Measurements from ENCODE around the gene HES2. TPM values are rescaled to one million over a fixed set of nuclear protein-coding genes. Genes with fewer than 3 reads are reported as not detected.
"Not testable (repeated sequence)": the region's sequence is repeated elsewhere in the genome, so short reads cannot be mapped to it uniquely, and the experiment has no call there.

HES2 gene
- total RNA-seq, 2 donors from 2014 or later: 14.2 to 24.0 TPM

DNA sequence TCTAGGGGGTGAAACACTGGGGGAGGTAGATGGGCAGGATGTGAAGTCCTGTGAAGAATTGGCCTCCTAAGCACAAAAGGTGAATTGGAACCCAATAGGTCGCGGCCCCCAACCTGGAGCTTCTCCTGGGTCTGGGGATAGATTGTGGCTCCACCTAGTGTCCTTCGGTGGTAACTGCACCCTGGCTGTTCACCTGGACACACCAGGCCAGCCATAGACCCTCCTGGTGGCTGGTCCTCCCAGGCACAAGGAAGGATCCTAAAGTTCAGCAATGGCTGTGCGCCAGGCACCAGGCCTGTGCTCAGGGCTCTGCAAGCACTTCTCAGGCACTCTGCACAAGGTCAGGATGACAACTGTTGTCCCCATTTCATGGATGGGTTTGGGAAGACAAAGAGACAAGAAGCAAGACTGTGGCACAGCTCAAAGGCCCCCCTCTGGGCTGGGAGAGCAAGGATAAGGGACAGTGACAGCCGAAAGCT is 18.4 kb upstream of the HES2 start:
- no peak overlapping the region for H3K27ac ChIP-seq
- no peak overlapping the region for H3K4me3 ChIP-seq
- no peaks in the 10 kb centered on the region for H3K9me3 ChIP-seq
- TF ChIP-seq, protein P1, sequence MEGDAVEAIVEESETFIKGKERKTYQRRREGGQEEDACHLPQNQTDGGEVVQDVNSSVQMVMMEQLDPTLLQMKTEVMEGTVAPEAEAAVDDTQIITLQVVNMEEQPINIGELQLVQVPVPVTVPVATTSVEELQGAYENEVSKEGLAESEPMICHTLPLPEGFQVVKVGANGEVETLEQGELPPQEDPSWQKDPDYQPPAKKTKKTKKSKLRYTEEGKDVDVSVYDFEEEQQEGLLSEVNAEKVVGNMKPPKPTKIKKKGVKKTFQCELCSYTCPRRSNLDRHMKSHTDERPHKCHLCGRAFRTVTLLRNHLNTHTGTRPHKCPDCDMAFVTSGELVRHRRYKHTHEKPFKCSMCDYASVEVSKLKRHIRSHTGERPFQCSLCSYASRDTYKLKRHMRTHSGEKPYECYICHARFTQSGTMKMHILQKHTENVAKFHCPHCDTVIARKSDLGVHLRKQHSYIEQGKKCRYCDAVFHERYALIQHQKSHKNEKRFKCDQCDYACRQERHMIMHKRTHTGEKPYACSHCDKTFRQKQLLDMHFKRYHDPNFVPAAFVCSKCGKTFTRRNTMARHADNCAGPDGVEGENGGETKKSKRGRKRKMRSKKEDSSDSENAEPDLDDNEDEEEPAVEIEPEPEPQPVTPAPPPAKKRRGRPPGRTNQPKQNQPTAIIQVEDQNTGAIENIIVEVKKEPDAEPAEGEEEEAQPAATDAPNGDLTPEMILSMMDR (IDR thresholded peaks at IDR 0.05): peak; percentile 97
- H3K36me3 ChIP-seq: no peaks in the 10 kb centered on the region
- no peaks in the 10 kb centered on the region for H3K4me1 ChIP-seq
- H3K27me3 ChIP-seq: no peaks in the 10 kb centered on the region
- intact Hi-C loops (cut with DNase I): no loop called here
- no peak overlapping the region for H3K9ac ChIP-seq (ENCODE audit: low read depth in 2 of 2, low read length in 2 of 2)
- peak; percentile 71 for DNase-seq

DNA sequence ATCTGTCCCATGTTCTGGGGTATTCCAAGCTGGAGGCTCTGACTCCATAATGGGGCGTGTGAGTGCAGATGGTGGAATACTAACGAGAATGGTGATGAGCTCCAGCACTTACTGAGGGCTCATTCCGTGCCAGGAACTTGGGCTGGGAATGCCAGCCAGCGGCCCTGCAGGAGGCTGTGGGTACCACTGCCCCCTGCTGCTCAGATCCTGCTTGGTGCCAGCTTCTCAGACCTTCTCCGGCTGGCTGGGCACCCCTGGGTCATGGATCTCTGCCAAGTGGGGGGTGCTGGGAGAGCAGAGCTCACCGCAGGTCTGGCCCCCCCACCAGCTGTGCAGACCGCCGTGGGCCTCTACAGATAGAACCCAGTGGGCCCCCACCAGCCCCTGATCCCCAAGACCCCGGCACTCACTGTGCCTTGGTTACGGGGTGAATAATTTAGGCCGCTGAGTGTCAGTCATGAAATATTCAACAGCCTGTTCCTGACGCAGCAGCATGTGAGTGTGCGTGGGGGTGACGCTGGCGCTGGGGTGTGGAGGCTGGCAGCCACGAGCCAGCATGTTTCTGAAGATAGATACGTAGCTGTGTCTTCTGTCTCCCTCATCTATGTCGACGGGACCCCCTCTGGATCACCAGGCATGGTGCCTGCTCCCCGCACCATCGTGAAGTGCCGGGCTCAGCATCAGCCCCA is 17.4 kb upstream of the HES2 start:
- H3K27ac ChIP-seq; H3K36me3 ChIP-seq; intact Hi-C loops (cut with DNase I); H3K27me3 ChIP-seq; H3K9me3 ChIP-seq; H3K4me1 ChIP-seq; DNase-seq; H3K4me3 ChIP-seq; H3K9ac ChIP-seq (ENCODE audit: low read depth in 2 of 2, low read length in 2 of 2): not testable (repeated sequence)

DNA sequence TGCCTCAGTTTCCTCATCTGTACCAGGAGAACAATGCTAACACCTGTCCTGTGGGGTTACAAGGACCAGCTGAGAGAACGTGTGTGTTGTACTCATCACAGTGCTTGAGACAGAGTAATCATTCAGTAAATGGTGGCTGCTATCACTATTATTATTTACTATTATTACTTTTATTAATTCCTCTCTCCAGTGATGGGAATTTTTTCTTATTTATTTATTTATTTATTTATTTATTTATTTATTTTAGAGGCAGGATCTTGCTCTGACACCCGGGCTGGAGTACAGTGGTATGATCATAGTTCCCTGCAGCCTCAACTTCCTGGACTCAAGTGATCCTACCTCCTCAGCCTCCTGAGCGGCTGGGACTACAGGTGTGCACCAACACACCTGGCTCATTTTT is 16.6 kb upstream of the HES2 start:
- H3K27ac ChIP-seq; H3K4me1 ChIP-seq; H3K27me3 ChIP-seq; DNase-seq; H3K9me3 ChIP-seq; H3K9ac ChIP-seq (ENCODE audit: low read depth in 2 of 2, low read length in 2 of 2); intact Hi-C loops (cut with DNase I); H3K4me3 ChIP-seq; H3K36me3 ChIP-seq: not testable (repeated sequence)

DNA sequence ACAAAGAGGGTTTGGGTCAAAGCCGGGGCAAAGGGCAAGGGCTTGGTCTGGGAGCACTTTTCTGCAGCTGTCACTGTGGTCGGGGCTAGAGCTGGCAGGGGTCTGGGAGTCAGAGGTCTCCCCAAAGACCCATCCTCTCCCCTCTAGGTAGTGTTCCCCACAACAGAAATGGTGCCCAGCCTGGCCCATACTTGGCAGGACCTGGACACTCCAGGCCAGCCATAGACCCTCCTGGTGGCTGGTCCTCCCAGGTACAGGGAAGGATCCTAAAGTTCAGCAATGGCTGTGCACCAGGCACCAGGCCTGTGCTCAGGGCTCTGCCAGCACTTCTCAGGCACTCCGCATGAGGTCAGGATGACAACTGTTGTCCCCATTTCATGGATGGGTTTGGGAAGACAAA is 15.8 kb upstream of the HES2 start:
- Histone ChIP-seq H3K27ac (no peak overlapping the region), H3K4me3 (no peak overlapping the region), H3K27me3 (no peaks in the 10 kb centered on the region), H3K4me1 (no peaks in the 10 kb centered on the region), H3K9me3 (no peaks in the 10 kb centered on the region), H3K9ac (ENCODE audit: low read depth in 2 of 2, low read length in 2 of 2) (no peak overlapping the region), H3K36me3 (no peaks in the 10 kb centered on the region)
- TF ChIP-seq, protein P1 (IDR thresholded peaks at IDR 0.05): no peak
- intact Hi-C loops (cut with DNase I): no loop called here
- DNase-seq: no peak

DNA sequence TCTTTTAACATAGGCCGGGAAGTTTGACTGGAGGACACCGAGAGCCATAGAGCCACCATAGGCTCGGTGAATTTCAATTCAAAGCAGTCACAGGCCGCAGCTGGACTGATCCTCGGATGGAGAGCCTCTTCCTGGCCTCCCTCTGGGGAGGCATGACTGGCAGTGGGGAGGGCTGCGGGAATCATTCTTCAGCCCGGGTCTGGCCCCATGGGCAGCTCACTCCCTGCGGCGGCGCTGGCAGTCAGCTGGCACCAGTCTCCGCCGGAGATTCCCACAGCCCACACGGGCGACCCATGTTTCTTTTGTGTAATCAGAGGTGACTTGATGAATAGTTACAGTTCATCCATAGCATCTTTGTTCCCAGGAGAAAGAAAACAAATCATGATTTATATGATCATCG is 15.4 kb upstream of the HES2 start:
- Histone ChIP-seq H3K9ac (ENCODE audit: low read depth in 2 of 2, low read length in 2 of 2) (no peak overlapping the region), H3K4me1 (no peaks in the 10 kb centered on the region), H3K27me3 (no peaks in the 10 kb centered on the region), H3K27ac (no peak overlapping the region), H3K4me3 (no peak overlapping the region), H3K36me3 (no peaks in the 10 kb centered on the region), H3K9me3 (no peaks in the 10 kb centered on the region)
- intact Hi-C loops (cut with DNase I): no loop called here
- no peak for DNase-seq
- TF ChIP-seq, protein P1 (IDR thresholded peaks at IDR 0.05): no peak

DNA sequence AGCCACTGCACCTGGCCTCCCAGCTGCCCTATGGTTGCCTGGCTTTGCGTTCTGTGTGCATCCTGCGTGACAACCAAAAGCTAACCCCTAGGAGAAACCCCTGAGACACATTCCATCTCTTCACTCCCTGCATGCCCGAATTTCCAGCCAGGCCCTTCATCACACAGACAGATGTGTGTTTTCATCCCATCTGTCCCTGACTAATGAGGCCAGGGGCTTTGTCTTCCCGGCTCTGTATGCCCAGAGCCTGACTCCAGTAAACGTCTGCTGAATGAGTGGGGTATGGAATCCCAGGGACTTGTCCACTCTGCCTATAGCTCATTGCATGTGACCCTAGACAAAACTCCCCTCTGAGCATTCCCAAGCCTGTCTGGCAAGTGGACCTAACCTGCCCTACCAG is 14.5 kb upstream of the HES2 start:
- no peak for DNase-seq
- no peaks in the 10 kb centered on the region for H3K36me3 ChIP-seq
- intact Hi-C loops (cut with DNase I): no loop called here

DNA sequence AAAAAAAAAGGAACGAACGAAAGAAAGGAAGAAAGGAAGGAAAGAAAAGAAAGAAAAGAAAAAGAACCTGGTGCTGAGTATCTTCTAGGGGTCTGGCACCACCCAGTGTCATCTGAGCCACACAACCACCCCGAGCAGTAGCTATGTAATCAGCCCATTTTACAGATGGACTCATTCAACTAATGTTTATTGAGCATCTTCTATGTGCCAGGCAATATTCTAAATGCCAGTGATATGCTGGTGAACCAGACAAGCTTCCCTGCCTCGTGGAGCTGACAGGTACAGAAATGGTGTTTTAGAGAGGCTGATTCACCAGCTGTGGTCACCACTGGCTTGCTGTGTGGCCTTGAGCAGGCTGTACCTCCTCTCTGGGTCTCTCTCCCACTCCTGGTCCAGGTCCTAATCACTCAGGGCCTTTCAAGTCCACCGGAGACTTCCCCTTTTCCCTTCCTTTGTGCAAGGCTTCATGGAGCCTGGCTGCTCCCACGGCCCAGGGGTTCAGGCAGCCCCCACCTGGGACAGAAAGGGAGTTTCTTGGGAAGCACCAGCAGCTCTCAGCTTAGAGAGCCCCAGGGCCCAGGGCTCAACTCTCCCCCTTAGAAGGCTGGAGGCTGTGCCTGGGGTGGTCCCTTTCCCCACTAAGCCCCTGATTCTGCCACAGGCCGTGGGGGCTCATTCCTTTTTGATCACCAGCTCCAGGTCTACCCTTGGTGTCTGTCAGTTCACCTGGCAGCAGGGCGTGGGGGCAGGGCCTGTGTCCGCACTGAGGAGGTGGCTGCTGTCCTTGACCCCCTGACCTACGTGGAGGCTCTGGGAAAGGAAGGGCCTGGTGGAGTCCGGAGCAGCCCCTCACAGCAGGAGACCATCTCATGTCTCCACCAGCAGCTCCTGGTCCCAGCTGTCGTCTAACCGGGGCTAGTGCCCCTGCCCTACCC is 12.2 kb upstream of the HES2 start:
- H3K27ac ChIP-seq; H3K36me3 ChIP-seq; H3K9ac ChIP-seq (ENCODE audit: low read depth in 2 of 2, low read length in 2 of 2); H3K9me3 ChIP-seq; H3K27me3 ChIP-seq; H3K4me3 ChIP-seq; DNase-seq; H3K4me1 ChIP-seq; intact Hi-C loops (cut with DNase I): not testable (repeated sequence)

More for the DNA sequence above, 14.5 kb upstream of the HES2 start:
- no peaks in the 10 kb centered on the region for H3K27me3 ChIP-seq
- TF ChIP-seq, protein P1 (IDR thresholded peaks at IDR 0.05): no peak
- no peaks in the 10 kb centered on the region for H3K9me3 ChIP-seq
- no peak overlapping the region for H3K9ac ChIP-seq (ENCODE audit: low read depth in 2 of 2, low read length in 2 of 2)
- H3K27ac ChIP-seq: no peak overlapping the region
- H3K4me3 ChIP-seq: no peak overlapping the region
- H3K4me1 ChIP-seq: no peaks in the 10 kb centered on the region

DNA sequence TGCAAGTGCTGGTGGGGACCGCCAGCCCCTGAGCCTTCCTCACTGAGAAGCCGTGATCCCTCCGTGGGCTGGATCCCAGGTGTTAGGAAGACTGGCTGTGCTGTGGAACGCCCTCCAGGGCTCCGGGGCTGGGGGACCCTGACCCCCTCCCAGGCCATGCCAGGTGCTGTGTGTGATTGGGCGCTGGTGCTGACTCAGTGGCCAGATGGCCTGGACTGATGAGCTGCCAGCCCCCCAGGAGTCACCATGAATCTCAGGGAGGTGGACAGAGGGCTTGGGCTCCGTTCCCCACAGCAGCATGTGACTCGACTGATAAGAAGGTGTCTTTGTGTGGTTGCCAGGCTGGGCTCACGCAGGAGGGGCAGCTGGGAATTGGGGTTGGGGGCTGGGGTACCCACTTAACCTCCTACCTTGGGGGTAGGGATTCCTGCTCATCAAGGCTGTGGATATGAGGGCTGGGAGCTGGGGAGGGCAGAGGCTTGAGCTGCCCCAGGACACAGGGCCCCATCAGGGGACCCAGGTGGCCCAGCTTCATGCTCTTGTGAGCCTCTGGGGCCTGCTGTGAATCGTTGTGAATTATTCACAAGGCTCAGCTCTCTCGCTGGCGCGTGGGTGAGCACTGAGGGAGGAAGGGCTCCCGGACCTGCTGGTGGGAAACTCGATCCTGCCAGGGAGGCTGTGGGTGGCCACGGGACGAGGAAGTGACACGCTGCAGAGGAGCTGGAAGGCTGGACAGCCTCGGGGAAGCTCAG is 10.1 kb upstream of the HES2 start:
- intact Hi-C loops (cut with DNase I); H3K27ac ChIP-seq; DNase-seq; H3K4me3 ChIP-seq; H3K4me1 ChIP-seq; H3K36me3 ChIP-seq; H3K9ac ChIP-seq (ENCODE audit: low read depth in 2 of 2, low read length in 2 of 2); H3K27me3 ChIP-seq; H3K9me3 ChIP-seq: not testable (repeated sequence)

DNA sequence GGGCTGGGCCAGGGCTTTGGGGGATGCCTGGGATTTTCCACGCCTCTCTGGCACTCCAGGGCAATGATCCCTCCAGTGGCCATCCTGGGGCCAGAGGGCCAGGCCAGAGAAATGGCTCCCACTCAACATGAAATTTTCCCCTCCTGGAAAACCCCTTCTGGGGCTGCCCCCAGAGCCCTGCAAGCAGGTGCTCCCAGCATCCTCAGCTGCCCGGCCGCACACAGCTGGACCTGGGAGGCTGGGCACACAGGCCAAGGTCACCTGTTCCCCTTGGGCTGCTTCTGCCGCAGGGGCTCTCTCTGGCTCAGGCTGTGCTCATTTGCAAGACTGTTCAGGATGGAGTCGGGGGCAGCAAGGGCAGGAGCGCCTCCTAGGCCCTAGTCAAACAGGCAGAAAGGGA is 8.7 kb upstream of the HES2 start:
- intact Hi-C loops (cut with DNase I); H3K9ac ChIP-seq (ENCODE audit: low read depth in 2 of 2, low read length in 2 of 2); H3K9me3 ChIP-seq; H3K4me3 ChIP-seq; H3K36me3 ChIP-seq; H3K27ac ChIP-seq; DNase-seq; H3K4me1 ChIP-seq: not testable (repeated sequence)
- peaks cover 22% of the 10 kb centered on the region for H3K27me3 ChIP-seq
